HEK293 (cell line): ENCODE data around the gene TXN.

Experiments used
- CTCF ChIA-PET: fragments of 350-600 bp; formaldehyde crosslinking; extraction: SDS; loops from one replicate; lab custom pipeline; 2021; ENCODE audit warnings: antibody characterized with exemption; lab: Yijun Ruan, JAX
- POLR2A ChIA-PET: fragments of 300-600 bp; formaldehyde crosslinking; extraction: SDS; loops from one replicate; lab custom pipeline; 2020; ENCODE audit warnings: antibody characterized with exemption, inconsistent platforms; lab: Yijun Ruan, JAX
- H3K27ac ChIP-seq: fragments of 200-500 bp; sonication (Bioruptor generic); 2 replicates; pipeline ENCODE4 v1.5.1; 2014; ENCODE audit warnings: low read depth, low read length, control low read depth, inconsistent platforms; ENCODE audit errors: extremely low read depth
- H3K36me3 ChIP-seq, 2 experiments: fragments of 200-500 bp in 1 of 2; sonication (Bioruptor generic) in 1 of 2; 1 replicate in 1 of 2; 2 replicates in 1 of 2; pipeline ENCODE4 v1.5.1; 2014 to 2017; ENCODE audit warnings: inconsistent platforms in 2 of 2, low read length in 2 of 2; ENCODE audit not compliant: control insufficient read depth in 2 of 2, insufficient read depth in 1 of 2
- H3K4me1 ChIP-seq: fragments of 200-500 bp; sonication (Bioruptor generic); 2 replicates; pipeline ENCODE4 v1.5.1; 2014; ENCODE audit warnings: mild to moderate bottlenecking, low read length, inconsistent platforms; ENCODE audit not compliant: control insufficient read depth, insufficient read depth
- H3K4me3 ChIP-seq: 2 replicates; pipeline ENCODE4 v1.5.1; 2011; ENCODE audit warnings: low read depth, mild to moderate bottlenecking, control low read depth, low read length, moderate library complexity
- H3K9me3 ChIP-seq: fragments of 200-500 bp; sonication (Bioruptor generic); 2 replicates; pipeline ENCODE4 v1.5.1; 2014; ENCODE audit warnings: low read depth, low read length, inconsistent platforms; ENCODE audit not compliant: control insufficient read depth, insufficient read depth
- ATF2 ChIP-seq: fragments of 450-650 bp; formaldehyde crosslinking; IDR thresholded peaks from 2 replicates; pipeline ENCODE4 v1.5.1; 2016; ENCODE audit warnings: missing biosample characterization, missing genetic modification characterization, low read depth
- PRDM1 ChIP-seq: fragments of 450-650 bp; formaldehyde crosslinking; IDR thresholded peaks from 2 replicates; pipeline ENCODE4; 2016; ENCODE audit warnings: missing biosample characterization, missing genetic modification characterization
- PRDM2 ChIP-seq: fragments of 450-650 bp; formaldehyde crosslinking; IDR thresholded peaks from 2 replicates; pipeline ENCODE4 v1.5.1; 2016; ENCODE audit warnings: missing biosample characterization, missing genetic modification characterization, borderline replicate concordance
- ZBTB7A ChIP-seq: fragments of 450-650 bp; formaldehyde crosslinking; IDR thresholded peaks from 2 replicates; pipeline ENCODE4 v1.5.1; 2016; ENCODE audit warnings: low read depth, missing biosample characterization, missing genetic modification characterization
- ZNF175 ChIP-seq: fragments of 450-650 bp; formaldehyde crosslinking; IDR thresholded peaks from 2 replicates; pipeline ENCODE4 v1.5.1; 2016; ENCODE audit warnings: missing biosample characterization, missing genetic modification characterization
- ZNF341 ChIP-seq: fragments of 450-650 bp; formaldehyde crosslinking; IDR thresholded peaks from 2 replicates; pipeline ENCODE4; 2016; ENCODE audit warnings: low read depth, missing biosample characterization, missing genetic modification characterization
- ZNF350 ChIP-seq: fragments of 450-650 bp; formaldehyde crosslinking; IDR thresholded peaks from 2 replicates; pipeline ENCODE4 v1.5.0; 2017; ENCODE audit warnings: missing biosample characterization, mild to moderate bottlenecking, missing genetic modification characterization
- ZNF366 ChIP-seq: fragments of 450-650 bp; formaldehyde crosslinking; conservative IDR thresholded peaks from 2 replicates; pipeline ENCODE4 v1.5.1; 2016; ENCODE audit warnings: missing biosample characterization, missing genetic modification characterization
- ZNF555 ChIP-seq: fragments of 450-650 bp; formaldehyde crosslinking; conservative IDR thresholded peaks from 2 replicates; pipeline ENCODE4 v1.5.1; 2017; ENCODE audit warnings: missing biosample characterization, mild to moderate bottlenecking, missing genetic modification characterization, inconsistent platforms
- ZNF596 ChIP-seq: fragments of 450-650 bp; IDR thresholded peaks from 2 replicates; pipeline ENCODE4 v1.5.0; 2018; ENCODE audit warnings: missing biosample characterization, mild to moderate bottlenecking, missing genetic modification characterization, moderate library complexity
- TF ChIP-seq, protein P1 (sequence below): fragments of 450-650 bp; formaldehyde crosslinking; conservative IDR thresholded peaks from 2 replicates; pipeline ENCODE4 v1.5.1; 2016; ENCODE audit warnings: low read depth, missing biosample characterization, missing genetic modification characterization
- TF ChIP-seq, protein P2 (sequence below): fragments of 450-650 bp; formaldehyde crosslinking; optimal IDR thresholded peaks from 2 replicates; pipeline ENCODE3; 2016; ENCODE audit warnings: missing biosample characterization, mild to moderate bottlenecking, missing genetic modification characterization

Gene TXN

DNA sequence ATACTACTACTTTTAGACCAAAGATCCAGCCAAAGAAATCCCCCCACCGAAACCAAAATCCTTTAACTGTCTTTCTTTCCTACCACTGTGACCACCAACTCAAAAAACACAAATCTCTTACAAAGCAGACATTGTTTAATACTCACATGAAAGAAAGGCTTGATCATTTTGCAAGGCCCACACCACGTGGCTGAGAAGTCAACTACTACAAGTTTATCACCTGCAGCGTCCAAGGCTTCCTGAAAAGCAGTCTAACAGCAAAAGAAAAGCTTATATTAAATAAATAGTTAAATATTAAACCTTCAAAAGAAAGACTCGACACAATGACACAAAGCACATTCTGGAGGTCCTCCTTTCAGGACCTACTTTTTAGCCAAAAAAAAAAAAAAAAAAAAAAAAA is 5.1 kb downstream of the TXN start (continued):
- TF ChIP-seq PRDM2 (tag by site-specific recombination) (no peak), ATF2 (tag by site-specific recombination) (no peak), ZNF555 (tag by site-specific recombination) (no peak), ZNF175 (tag by site-specific recombination) (no peak), ZNF350 (tag by site-specific recombination) (no peak)
- TF ChIP-seq, protein P1, sequence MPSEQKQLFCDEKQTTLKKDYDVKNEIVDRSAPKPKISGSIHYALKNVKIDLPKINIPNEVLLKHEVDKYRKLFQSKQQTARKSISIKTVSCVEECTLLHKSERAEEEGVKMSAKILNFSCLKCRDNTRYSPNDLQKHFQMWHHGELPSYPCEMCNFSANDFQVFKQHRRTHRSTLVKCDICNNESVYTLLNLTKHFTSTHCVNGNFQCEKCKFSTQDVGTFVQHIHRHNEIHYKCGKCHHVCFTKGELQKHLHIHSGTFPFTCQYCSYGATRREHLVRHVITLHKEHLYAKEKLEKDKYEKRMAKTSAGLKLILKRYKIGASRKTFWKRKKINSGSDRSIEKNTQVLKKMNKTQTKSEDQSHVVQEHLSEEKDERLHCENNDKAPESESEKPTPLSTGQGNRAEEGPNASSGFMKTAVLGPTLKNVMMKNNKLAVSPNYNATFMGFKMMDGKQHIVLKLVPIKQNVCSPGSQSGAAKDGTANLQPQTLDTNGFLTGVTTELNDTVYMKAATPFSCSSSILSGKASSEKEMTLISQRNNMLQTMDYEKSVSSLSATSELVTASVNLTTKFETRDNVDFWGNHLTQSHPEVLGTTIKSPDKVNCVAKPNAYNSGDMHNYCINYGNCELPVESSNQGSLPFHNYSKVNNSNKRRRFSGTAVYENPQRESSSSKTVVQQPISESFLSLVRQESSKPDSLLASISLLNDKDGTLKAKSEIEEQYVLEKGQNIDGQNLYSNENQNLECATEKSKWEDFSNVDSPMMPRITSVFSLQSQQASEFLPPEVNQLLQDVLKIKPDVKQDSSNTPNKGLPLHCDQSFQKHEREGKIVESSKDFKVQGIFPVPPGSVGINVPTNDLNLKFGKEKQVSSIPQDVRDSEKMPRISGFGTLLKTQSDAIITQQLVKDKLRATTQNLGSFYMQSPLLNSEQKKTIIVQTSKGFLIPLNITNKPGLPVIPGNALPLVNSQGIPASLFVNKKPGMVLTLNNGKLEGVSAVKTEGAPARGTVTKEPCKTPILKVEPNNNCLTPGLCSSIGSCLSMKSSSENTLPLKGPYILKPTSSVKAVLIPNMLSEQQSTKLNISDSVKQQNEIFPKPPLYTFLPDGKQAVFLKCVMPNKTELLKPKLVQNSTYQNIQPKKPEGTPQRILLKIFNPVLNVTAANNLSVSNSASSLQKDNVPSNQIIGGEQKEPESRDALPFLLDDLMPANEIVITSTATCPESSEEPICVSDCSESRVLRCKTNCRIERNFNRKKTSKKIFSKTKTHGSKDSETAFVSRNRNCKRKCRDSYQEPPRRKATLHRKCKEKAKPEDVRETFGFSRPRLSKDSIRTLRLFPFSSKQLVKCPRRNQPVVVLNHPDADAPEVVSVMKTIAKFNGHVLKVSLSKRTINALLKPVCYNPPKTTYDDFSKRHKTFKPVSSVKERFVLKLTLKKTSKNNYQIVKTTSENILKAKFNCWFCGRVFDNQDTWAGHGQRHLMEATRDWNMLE (tag by site-specific recombination): no peak

DNA sequence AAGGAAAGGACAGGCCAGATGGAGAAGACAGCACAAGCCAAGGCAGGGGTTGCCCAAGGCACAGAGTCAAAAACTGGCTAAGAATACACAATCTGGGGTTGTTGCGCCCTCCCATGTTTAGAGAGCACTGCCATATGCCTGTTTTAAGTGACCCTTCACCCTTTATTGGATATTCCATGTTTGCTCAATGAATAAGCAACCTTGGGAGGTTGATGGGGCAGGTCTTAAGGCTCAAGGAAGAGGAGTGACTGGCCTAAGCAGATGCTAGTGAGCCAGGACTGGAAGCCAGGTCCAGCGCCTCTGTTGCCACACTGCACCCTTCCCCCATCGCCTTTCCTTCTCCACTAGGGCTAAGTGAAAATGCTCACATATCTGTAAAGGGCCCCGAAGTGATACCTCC is 6.7 kb downstream of the TXN start:
- TF ChIP-seq PRDM1 (tag by site-specific recombination): no peak
- TF ChIP-seq ZNF341 (tag by site-specific recombination): no peak
- no peak for TF ChIP-seq ZNF366 (tag by site-specific recombination)
- no peak for TF ChIP-seq ZNF596 (tag by site-specific recombination)
- TF ChIP-seq, protein P2, sequence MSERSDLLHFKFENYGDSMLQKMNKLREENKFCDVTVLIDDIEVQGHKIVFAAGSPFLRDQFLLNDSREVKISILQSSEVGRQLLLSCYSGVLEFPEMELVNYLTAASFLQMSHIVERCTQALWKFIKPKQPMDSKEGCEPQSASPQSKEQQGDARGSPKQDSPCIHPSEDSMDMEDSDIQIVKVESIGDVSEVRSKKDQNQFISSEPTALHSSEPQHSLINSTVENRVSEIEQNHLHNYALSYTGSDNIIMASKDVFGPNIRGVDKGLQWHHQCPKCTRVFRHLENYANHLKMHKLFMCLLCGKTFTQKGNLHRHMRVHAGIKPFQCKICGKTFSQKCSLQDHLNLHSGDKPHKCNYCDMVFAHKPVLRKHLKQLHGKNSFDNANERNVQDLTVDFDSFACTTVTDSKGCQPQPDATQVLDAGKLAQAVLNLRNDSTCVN (tag by site-specific recombination): no peak
- no peak for TF ChIP-seq ZBTB7A (tag by site-specific recombination)
- H3K4me3 ChIP-seq: no peak overlapping the region
- H3K36me3 ChIP-seq: peaks cover 2 to 55% of the 10 kb centered on the region in 2 experiments
- 0 out of 2 replicates have a peak, but pooled peaks cover 2% of the 10 kb centered on the region for H3K4me1 ChIP-seq
- POLR2A ChIA-PET: no interaction called here
- no peaks in the 10 kb centered on the region for H3K9me3 ChIP-seq
- CTCF ChIA-PET: no interaction called here
- H3K27ac ChIP-seq: no peak overlapping the region
